Measurements from ENCODE around the gene FAM241A.

DNA sequence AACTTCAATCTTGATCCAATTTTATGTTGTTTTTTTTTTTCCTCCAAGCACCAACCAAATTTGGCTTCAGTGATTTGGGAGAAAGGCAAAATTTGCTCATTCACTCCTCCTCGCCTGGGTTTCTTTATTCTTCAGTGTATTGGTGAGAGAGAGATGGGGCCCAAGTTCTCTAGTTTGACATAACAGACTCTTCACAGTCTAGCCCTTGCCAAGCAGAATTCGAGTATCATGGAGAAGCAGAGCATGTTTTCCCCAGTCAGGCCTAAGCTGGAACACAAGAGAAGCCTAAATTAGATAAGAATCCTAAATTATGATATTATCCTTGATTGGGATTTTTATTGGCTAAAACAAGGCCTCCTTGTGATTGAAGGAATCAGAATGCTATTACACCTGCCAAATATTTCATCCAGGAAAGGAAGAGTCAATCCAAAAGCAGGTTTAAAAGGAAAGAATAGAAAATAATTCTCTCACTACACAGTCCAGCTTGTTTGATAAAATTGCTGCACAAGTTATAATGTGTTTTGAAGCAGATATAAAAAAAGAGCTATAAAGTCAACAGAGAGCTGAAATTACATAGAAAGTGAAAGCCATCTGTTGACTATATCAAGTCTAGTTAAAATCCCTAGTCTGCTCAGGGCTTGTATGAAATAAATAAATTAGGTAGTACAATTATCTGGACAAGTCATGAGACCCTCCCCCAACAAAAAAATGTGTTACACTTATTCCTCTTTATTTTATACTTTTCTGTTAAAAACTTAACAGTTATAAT lies 39.9 kb upstream of the FAM241A start:
- TF ChIP-seq POLR2AphosphoS5 (IDR thresholded peaks at IDR 0.05) = no peak
- TF ChIP-seq, protein P1, sequence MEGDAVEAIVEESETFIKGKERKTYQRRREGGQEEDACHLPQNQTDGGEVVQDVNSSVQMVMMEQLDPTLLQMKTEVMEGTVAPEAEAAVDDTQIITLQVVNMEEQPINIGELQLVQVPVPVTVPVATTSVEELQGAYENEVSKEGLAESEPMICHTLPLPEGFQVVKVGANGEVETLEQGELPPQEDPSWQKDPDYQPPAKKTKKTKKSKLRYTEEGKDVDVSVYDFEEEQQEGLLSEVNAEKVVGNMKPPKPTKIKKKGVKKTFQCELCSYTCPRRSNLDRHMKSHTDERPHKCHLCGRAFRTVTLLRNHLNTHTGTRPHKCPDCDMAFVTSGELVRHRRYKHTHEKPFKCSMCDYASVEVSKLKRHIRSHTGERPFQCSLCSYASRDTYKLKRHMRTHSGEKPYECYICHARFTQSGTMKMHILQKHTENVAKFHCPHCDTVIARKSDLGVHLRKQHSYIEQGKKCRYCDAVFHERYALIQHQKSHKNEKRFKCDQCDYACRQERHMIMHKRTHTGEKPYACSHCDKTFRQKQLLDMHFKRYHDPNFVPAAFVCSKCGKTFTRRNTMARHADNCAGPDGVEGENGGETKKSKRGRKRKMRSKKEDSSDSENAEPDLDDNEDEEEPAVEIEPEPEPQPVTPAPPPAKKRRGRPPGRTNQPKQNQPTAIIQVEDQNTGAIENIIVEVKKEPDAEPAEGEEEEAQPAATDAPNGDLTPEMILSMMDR (IDR thresholded peaks at IDR 0.05) = no peak
- no peak for TF ChIP-seq POLR2A (IDR thresholded peaks at IDR 0.05)
- TF ChIP-seq EP300 (IDR thresholded peaks at IDR 0.05) = no peak

Data from upper lobe of left lung (tissue), 4 donors.